ENCODE results near the gene SH3GLB2. TPM values are rescaled to one million over a fixed set of nuclear protein-coding genes. Genes with fewer than 3 reads are reported as not detected.

The SH3GLB2 gene
- 10 to 100 TPM; 33.6 to 55.1 (median 44.1) TPM for total RNA-seq

GRCh38 chr9:129028192-129028966 lies at the start of gene SH3GLB2:
Gene SH3GLB2 (minus strand): TSS chr9:129028331. CDS start chr9:129028154, 177 bp downstream.
- DNase-seq (peak; percentile 93 to 95), ATAC-seq (peak; percentile 68 to 72)
- Histone ChIP-seq H3K4me3 (peak within 1 kb of the TSS; percentile 64 to 81 (median 74)), H3K4me1 (peaks cover 24% of the 10 kb centered on the region in 2 donors), H3K36me3 (no peaks in the 10 kb centered on the region), H3K27me3 (no peaks in the 10 kb centered on the region), H3K27ac (peak within 1 kb of the TSS; percentile 81 to 90 (median 86)), H3K9me3 (no peaks in the 10 kb centered on the region)
- in situ Hi-C loops (cut with MboI; ENCODE audit: low sequenced_read_pairs in 4 of 4) (no loop called here), intact Hi-C loops (cut with DNase I; ENCODE audit: low total_unique reads) (loop anchor here (2.0 to 10.0 kb wide), 2 partner anchors 82 to 466 kb away; partner anchors contain the start of genes CRAT and PTPA)
- TF ChIP-seq POLR2A (IDR thresholded peaks at IDR 0.05) = peak; percentile 56 to 78
- TF ChIP-seq CTCF (IDR thresholded peaks at IDR 0.05 in 4 of 5, conservative IDR thresholded peaks at IDR 0.05 in 1 of 5) = peak; percentile 78 to 95 (median 85)

- H3K27ac ChIP-seq = no peak overlapping the region
- H3K4me3 ChIP-seq = no peak overlapping the region
- no peak for DNase-seq
- no peaks in the 10 kb centered on the region for H3K36me3 ChIP-seq
- peaks cover 8% of the 10 kb centered on the region in 2 donors for H3K4me1 ChIP-seq
- no peak for ATAC-seq
- no peaks in the 10 kb centered on the region for H3K27me3 ChIP-seq
- no peak for TF ChIP-seq CTCF (IDR thresholded peaks at IDR 0.05 in 4 of 5, conservative IDR thresholded peaks at IDR 0.05 in 1 of 5)
- no peak for TF ChIP-seq POLR2A (IDR thresholded peaks at IDR 0.05)
- H3K9me3 ChIP-seq = no peaks in the 10 kb centered on the region
- intact Hi-C loops (cut with DNase I; ENCODE audit: low total_unique reads) = no loop called here
- in situ Hi-C loops (cut with MboI; ENCODE audit: low sequenced_read_pairs in 4 of 4) = no loop called here
These were observed 49.1 kb upstream of the SH3GLB2 start for GRCh38 chr9:129077236-129077635.

GRCh38 chr9:129076640-129077037 lies 48.5 kb upstream of the SH3GLB2 start:
- Histone ChIP-seq H3K4me3 (no peak overlapping the region), H3K27ac (no peak overlapping the region), H3K27me3 (no peaks in the 10 kb centered on the region), H3K4me1 (peaks cover 2% of the 10 kb centered on the region in 2 donors), H3K36me3 (peaks cover 0 to 3% of the 10 kb centered on the region in 2 donors), H3K9me3 (no peaks in the 10 kb centered on the region)
- DNase-seq (no peak), ATAC-seq (no peak)
- in situ Hi-C loops (cut with MboI; ENCODE audit: low sequenced_read_pairs in 4 of 4) = no loop called here
- intact Hi-C loops (cut with DNase I; ENCODE audit: low total_unique reads) = no loop called here
- no peak for TF ChIP-seq POLR2A (IDR thresholded peaks at IDR 0.05)
- no peak for TF ChIP-seq CTCF (IDR thresholded peaks at IDR 0.05 in 4 of 5, conservative IDR thresholded peaks at IDR 0.05 in 1 of 5)

- DNase-seq (no peak), ATAC-seq (no peak)
- no peaks in the 10 kb centered on the region for H3K27me3 ChIP-seq
- in situ Hi-C loops (cut with MboI; ENCODE audit: low sequenced_read_pairs in 4 of 4) = no loop called here
- H3K4me3 ChIP-seq = no peak overlapping the region
- intact Hi-C loops (cut with DNase I; ENCODE audit: low total_unique reads) = no loop called here
- no peaks in the 10 kb centered on the region for H3K4me1 ChIP-seq
- H3K9me3 ChIP-seq = no peaks in the 10 kb centered on the region
- no peak overlapping the region for H3K27ac ChIP-seq
- no peak for TF ChIP-seq CTCF (IDR thresholded peaks at IDR 0.05 in 4 of 5, conservative IDR thresholded peaks at IDR 0.05 in 1 of 5)
- no peak for TF ChIP-seq POLR2A (IDR thresholded peaks at IDR 0.05)
- H3K36me3 ChIP-seq = peaks cover 0 to 8% of the 10 kb centered on the region in 2 donors
These were observed 48.0 kb upstream of the SH3GLB2 start for GRCh38 chr9:129075996-129076639.
